T1000 (cell line): ENCODE measurements around the gene GATA2.

Experiments
- DNase-seq: peaks from one replicate; lab custom pipeline; 2025; ENCODE audit warnings: mixed read lengths; lab: John Stamatoyannopoulos, UW

Gene GATA2

GRCh38 chr3:128433837-128434165 lies 59.2 kb downstream of the GATA2 start:
- DNase-seq: no peak

- no peak for DNase-seq
Observed at GRCh38 chr3:128432971-128433836, 59.8 kb downstream of the GATA2 start.

GRCh38 chr3:128432301-128432970 lies 60.6 kb downstream of the GATA2 start:
- no peak for DNase-seq

- no peak for DNase-seq
Observed at GRCh38 chr3:128431803-128432300, 61.1 kb downstream of the GATA2 start.

- DNase-seq: no peak
Observed at GRCh38 chr3:128430731-128431130, 62.3 kb downstream of the GATA2 start.

- DNase-seq: no peak
Observed at GRCh38 chr3:128430301-128430700, 62.7 kb downstream of the GATA2 start.

- no peak for DNase-seq
Observed at GRCh38 chr3:128429751-128430150, 63.2 kb downstream of the GATA2 start.
